Activated CD4-positive, alpha-beta T cell treated with anti-CD3 and anti-CD28 coated beads, Interleukin-2, Interleukin-4, amounts not matched to agents 100 ng/mL and 50 ng/mL, durations not matched to agents 16 hours and 8 hours (primary cell): ENCODE data around the gene RRP1.
"Not testable (repeated sequence)": the region's sequence is repeated elsewhere in the genome, so short reads cannot be mapped to it uniquely, and the experiment has no call there.

Experiments used
- DNase-seq: peaks from one replicate; pipeline ENCODE4 v3.0.0-alpha.2; 2020; ENCODE audit warnings: low spot score

The RRP1 gene

DNA sequence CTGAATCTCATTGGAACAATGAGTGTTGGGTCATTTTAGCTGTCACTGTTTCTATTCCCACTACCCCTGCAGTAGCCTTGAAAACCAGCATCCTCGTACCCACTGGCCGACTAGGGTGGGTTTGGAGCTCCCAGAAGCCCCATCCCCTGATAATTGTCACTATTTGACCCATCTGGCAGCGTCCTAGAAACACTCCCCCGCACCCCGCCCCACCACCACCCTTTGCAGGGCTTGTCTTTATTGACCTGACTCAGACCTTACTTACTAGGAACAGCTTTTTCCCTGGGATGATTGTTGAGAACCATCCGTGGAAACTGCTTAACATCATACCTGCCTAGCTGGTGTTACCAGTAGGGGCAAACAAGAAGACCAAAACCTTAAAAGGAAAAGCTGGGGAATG lies 47.2 kb downstream of the RRP1 start:
- no peak for DNase-seq

DNA sequence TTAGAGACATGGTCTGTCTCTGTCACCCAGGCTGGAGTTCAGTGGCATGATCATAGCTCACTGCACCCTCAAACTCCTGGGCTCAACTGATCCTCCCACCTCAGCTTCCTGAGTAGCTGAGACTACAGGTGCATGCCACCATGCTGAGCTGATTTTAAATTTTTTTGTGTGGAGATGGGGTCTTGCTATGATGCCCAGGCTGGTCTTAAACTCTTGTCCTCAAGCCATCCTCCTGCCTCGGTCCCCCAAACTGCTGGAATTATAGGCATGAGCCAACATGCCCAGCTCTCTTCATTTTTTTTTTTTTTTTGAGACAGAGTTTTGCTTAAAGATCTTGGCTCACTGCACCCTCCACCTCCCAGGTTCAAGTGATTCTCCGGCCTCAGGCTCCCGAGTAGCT lies 50.9 kb downstream of the RRP1 start:
- DNase-seq, result no peak

DNA sequence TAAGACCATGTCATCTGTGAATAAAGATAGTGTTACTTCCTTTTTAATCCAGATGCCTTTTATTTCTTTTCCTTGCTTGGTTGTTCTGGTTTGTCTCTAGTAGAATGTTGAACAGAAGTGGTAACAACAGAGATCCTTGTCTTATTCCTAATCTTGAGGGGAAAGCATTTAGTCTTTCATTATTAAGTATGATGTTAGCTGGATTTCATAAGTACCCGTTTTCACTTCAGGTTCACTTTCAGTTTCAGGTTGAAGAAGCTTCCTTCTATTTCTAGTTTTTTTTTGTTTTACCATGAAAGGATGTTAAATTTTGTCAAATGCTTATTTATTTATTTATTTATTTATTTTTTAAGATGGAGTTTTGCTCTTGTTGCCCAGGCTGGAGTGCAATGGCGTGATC lies 53.4 kb downstream of the RRP1 start:
- DNase-seq, result peak; percentile 52

DNA sequence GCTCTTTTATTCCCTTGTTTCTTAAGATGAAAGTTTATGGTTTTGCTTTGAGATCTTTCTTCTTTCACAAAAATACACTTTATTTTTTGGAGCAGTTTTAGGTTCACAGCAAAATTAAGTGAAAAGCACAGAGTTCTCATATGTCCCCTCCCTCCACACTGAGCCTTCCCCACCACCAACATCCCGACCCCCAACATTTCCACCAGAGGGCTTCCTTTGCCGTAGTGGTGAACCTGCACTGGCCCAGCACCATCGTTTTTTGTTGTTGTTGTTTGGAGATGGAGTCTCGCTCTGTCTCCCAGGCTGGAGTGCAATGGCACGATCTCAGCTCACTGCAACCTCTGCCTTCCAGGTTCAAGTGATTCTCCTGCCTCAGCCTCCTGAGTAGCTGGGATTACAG lies 55.5 kb downstream of the RRP1 start:
- not testable (repeated sequence) for DNase-seq

DNA sequence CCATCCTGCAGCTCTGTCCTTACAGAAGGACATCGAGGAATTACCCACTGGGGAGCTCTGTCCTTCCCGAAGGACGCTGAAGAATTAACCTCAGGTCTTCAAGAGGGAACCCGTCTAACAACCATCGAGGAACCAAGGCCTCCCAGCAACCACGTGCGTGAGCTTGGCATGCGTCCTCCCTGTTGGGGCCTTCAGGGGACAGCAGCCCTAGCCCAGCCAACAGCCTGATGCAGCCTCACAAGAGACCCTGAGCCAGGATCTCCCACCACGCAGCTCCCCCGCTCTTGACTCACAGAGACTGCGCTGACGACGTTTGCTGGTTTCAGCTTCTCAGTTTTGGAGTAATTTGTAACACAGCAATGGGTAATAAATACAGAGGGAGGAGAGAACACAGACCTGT lies 56.0 kb downstream of the RRP1 start:
- DNase-seq, result no peak

DNA sequence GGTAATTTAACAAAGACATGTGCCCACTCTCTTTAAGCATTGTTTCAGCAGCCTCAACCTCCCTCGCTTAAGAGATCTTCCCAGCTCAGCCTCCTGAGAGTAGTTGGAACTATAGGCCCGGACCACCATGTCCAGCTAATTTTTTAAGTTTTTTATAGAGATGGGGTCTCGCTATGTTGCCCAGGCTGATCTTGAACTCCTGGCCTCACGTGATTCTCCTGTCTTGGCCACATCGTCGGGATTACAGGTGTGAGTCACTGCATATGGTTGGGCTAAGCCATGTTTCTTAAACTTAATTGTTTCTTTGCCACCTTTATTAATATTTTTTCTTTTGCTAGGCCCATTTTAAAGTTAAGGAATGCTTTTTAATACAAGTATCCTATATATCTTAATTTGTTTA lies 57.1 kb downstream of the RRP1 start:
- DNase-seq, result no peak

DNA sequence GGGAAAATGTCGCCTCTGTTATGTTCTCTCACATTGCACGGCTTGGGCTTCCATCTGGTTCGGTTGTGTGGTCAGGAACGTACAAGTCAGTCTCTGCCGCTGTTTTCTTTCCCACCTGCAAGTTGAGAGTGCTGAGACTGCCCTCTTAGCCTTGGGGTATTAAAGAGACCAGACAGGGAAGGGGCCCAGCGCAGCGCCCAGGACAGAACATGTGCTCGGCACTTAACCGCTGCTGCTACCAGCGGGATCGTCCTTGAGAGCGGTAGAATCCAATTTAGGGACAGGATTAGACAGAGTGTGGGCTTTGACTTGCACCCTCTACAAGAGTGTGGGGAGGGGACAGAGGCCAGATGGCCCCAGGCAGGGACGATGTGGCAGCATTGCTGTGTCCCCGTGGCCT lies 57.9 kb downstream of the RRP1 start:
- no peak for DNase-seq

DNA sequence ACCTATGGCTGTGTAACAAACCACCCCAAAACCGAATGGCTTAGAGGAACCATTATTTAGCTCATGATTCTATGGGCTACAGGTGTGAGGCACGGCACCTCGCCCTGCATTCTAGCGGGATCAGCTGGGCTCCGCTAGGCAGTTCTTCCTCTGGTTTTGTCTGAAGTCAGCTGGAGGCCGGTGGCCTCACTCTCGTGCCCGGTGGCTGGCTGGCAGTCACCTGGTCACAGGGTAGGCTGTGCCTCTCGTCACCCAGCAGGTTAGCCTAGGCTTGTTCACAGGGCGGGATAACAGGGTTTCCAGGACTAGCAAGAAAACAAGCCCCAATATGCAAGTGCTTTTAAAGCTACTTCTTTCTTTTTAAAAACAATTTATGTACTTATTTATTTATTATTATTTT lies 59.4 kb downstream of the RRP1 start:
- no peak for DNase-seq

DNA sequence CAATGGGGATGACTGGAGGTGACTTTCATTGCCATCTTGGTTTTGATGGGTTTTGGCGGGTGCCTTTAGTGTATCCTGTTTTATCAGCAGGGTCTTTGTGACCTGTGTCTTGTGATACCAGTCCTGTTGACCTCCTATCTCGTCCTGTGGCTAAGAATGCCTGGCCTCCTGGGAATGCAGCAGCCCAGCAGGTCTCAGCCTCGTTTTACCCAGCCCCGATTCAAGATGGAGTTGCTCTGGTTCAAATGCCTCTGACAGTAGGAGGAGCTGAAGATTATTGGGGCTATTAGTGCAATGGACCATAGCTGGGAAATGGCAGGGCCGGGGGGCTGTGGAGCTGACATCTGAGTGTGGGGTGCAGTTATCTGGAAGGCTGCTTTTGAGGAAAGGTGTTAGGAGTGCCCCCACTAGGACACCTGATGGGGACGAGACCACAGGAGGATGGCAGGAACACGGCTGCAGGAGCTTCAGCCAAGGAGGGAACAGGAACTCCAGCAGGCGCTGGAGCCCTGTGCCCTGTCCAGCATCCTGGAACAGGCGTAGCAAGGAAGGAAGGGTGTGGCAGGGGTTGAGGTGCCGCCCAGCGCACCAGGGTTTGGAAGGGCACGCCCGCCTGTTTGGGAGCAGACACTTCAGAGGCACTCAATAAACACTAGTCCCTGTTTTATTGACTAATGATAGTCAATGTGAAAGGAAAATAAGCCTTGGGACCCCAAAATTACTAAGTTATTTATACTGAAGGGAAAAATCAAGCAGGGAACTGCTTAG lies 60.3 kb downstream of the RRP1 start:
- DNase-seq, result no peak

DNA sequence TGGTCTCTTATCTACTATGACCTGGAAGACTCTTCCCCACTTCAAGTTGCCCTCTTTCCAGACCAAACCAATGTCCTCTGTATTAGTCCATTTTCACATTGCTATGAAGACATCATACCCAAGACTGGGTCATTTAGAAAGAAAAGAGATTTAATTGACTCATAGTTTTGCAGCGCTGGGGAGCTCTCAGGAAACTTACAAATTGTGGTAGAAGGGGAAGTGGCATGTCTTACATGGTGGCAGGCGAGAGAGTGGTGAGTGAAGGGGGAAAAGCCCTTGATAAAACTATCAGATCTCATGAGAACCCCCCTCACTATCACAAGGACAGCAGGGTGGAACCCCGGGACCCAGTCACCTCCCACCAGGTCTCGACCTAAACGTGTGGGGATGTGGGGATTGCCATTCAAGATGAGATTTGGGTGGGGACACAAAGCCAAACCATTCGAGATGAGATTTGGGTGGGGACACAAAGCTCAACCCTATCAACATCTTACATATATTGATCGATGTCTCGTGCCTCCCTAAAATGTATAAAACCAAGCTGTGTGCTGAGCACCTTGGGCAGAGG lies 61.4 kb downstream of the RRP1 start:
- DNase-seq, result no peak

DNA sequence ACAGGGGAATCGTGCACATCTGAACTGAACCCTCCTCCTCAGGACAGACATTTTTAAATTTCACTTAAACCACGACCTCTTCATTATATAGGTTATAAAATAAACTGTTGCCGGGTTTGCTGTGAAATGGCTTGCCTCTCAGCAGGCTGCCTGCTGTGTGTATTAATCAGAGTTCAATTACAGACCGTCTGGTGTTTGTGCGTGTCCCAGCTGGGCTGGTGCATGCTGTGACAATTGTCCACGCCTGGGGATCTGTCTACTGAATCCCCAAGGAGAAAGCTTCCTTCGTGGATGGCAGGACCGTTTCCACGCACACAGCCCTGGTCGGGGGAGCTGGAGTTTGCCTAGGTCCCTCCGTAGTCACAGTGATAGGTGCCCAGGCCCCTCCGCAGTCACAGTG lies 62.2 kb downstream of the RRP1 start:
- DNase-seq, result no peak

DNA sequence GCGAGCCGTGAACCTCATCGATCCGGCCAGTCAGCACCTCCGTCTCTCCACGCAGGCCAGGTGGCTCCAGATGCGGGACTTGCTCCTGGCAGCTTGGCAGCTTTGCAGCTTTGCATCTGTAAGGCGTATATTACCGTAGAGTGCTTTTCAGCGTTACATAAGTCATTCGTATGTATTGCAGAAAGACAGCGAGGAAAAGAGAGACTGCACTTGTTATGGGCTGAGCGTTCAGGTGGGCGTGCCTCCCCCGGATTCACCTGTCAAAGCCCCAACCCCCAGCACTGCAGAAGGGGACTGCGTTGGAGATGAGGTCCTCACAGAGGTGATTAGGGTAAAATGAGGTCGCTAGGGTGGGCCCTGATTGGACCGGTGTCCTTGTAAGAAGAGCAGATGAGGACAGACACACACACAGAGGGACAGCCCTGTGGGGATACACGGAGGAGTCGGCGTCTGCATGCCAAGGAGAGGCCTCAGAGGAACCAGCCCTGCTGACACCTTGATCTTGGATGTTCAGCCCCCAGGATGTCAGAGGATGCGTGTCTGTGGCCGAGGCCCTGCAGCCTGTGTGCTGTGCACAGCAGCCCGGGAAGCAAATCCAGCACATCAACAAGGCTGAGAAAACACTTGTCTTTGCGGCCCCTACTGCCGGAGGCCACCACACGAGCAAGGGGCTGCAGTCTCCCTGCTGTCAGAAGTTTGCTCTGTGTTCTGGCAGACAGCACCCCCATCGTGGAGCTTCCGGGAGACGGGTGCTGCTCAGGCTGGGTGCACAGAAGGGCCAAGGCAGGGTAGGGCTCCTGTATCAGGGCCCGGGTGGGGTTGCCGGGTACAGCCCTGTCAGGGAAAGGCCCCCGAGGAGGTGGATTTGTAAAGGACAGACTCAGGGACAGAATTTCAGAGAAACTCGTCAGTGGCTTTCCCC lies 64.7 kb downstream of the RRP1 start:
- DNase-seq, result no peak
